Hair follicle dermal papilla cell (primary cell): ENCODE measurements around the gene TUFM. TPM values are rescaled to one million over a fixed set of nuclear protein-coding genes. Genes with fewer than 3 reads are reported as not detected.

Source experiments
- small RNA-seq: library from RNA; depleted of rRNA; stranded (forward); fragments of <200 nt; gene quantifications from one replicate; pipeline ENCODE3, GENCODE V24; 2012
- total RNA-seq: library from RNA; depleted of rRNA; stranded (reverse); fragments of >200 nt; gene quantifications from 2 replicates; pipeline ENCODE4 v1.2.3, GENCODE V29; 2012

Gene TUFM
- 73.0 and 74.9 TPM in 2 replicates for total RNA-seq

DNA sequence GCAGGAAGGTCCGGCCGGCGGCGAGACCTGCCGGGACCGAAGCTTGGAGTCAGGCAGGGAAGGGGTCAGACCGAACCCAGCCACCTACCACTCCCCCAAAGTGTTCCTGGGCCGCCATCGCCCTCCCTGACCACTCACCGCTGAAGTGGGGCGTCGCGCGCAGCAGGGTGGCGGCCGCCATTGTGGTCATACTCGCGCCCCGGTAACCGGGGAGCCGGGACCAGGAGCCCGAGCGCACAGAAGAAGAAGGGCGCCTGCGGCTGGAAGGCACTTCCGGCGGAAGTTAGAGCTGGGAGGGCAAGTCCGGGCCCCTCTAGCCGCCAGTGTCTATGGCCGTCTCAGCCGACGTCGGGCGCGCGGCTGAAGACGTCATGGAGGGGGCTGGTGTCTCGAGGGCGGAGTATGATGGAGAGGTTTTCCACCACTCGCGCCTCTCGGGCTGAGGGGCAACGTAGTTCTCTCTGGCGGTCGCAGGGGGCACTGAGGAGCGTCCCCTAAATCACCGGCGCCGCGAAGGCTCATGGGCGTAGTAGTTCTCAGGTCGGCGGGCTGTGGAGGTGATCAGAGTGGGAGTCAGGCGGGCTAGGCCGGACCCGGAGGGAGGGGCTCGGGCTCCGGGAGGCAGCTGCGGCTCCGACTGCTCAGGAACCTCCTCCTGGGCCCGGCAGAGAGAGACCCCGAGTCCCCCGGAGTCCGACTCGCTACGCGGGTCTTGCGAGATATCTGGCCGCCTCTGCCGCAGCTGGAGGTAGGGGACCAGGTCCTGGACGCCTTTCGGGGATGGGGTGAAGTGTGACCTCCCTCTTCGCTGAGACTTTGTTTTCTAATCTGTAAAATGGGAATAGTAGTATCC, at the start of gene TUFM:
Gene TUFM, minus strand, starts transcription at position 269 of the 853 bp plus-strand sequence. Its CDS starts 79 bp downstream, at position 190.

DNA sequence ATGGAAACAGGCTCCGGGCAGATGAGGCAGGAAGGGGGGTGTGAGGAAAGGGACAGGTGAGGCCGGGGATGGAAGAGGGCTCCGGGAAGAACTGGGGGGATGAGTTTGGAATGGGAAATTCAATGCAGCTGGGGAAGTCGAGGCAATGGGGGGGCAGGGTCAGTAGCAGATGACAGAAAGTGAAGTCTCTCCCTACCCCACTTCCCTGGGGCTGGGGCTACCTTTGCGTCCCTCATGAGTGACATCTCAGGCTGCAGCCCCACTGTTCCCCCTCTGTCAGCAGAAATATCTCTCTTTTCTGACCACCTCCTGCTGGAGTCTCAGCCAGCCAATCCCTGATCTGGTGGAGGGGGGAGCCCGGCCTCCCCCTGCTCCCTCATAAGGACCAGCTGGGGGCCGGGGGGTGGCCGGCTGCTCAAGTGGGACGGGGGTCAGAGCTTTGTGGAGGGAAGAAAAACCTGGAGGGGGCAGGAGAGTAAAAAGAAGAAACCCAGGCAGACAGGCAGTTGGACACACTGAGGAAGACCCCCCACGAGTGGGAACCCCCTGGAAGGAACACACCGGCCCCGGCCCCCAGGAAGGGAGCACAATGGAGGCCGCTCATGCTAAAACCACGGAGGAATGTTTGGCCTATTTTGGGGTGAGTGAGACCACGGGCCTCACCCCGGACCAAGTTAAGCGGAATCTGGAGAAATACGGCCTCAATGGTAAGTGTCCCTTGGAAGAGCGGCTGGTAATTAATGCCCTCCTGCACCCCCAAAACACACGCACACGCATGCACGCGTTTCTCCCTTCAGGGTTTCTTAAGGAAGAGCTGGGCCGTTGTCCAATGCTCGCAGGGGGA, 32.2 kb upstream of the TUFM start, which contains the start of gene ATP2A1:
Gene ATP2A1, plus strand, starts transcription at position 406 of the 844 bp plus-strand sequence. Its CDS starts 184 bp downstream, at position 590.

DNA sequence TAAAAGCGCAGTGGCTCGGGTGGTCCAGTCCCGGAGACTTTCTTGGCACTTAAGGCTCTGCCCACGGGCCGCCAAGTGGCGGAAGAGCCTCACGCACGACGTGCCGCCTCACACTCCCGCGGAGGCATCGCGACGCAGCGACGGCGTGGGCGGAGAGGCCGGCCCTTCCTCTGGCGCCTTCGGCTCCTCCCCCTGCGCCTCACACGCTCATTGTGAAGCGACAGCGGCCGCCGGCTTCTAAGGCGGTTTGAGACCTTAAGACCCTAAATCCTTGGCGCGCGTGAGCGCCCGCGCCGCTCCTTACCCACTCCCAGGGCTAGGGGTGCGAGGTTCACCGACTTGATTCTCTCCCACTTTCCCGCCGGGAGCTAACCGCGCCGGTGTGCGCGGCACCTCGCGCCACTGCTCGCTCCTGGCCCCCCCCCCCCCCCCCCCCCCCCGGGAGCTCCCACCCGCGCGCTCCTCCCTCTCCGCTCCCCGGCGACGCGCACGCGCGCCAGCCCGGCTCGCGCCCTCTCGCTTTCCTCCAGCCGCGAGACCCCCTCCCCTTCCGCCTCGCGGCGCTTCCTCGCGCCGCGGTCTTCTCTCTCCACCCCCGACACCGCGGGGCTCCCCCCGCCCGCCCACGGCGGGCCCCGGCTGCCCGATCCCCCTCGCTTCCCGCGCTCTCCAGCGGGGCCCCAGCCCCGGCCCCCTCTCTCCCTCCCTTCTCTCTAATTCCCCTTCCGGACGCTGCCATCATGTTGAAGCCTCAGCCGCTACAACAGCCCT, 23.4 kb downstream of the TUFM start, which contains the start of gene ATXN2L:
Gene ATXN2L, plus strand, starts transcription at position 480 of the 771 bp plus-strand sequence. Its CDS starts 261 bp downstream, at position 741.

Small RNA genes within 50 kb of the gene (small RNA-seq; reads per million reads assigned to genes)
- not detected for gene RF00416

Other genes starting within 250 kb of the TUFM start
- gene SULT1A2, start 249.3 kb downstream of the TUFM start, total RNA-seq = not detected in 2 replicates
- gene SULT1A1, start 236.3 kb downstream of the TUFM start, total RNA-seq = 0.16 and 0.61 TPM in 2 replicates
- gene NPIPB8, start 208.3 kb downstream of the TUFM start, total RNA-seq = not detected in 2 replicates
- 56.1 and 69.3 TPM in 2 replicates for gene EIF3C, start 134.9 kb downstream of the TUFM start, total RNA-seq
- 2.7 and 4.4 TPM in 2 replicates for gene NPIPB9, start 94.6 kb downstream of the TUFM start, total RNA-seq
- 51.1 and 61.3 TPM in 2 replicates for gene ATXN2L, start 23.3 kb downstream of the TUFM start, total RNA-seq
- gene SH2B1, start 17.5 kb upstream of the TUFM start, total RNA-seq = 19.8 and 22.9 TPM in 2 replicates
- gene ATP2A1, start 32.1 kb upstream of the TUFM start, total RNA-seq = under 0.01 and 0.32 TPM in 2 replicates
- gene RABEP2, start 78.9 kb upstream of the TUFM start, total RNA-seq = 24.3 and 28.1 TPM in 2 replicates
- gene CD19, start 85.6 kb upstream of the TUFM start, total RNA-seq = 0.12 TPM in 1 of 2 replicates, not detected in the other
- 14.3 and 17.0 TPM in 2 replicates for gene NFATC2IP, start 104.6 kb upstream of the TUFM start, total RNA-seq
- 30.8 and 31.2 TPM in 2 replicates for gene SPNS1, start 128.4 kb upstream of the TUFM start, total RNA-seq
- 0.49 TPM in 2 replicates for gene LAT, start 138.7 kb upstream of the TUFM start, total RNA-seq